Fibroblast of villous mesenchyme (primary cell): ENCODE measurements around the gene SLC30A3. TPM values are rescaled to one million over a fixed set of nuclear protein-coding genes. Genes with fewer than 3 reads are reported as not detected.

Experiments
- DNase-seq: peaks from one replicate; pipeline ENCODE4 v3.0.0-alpha.2; 2010; ENCODE audit warnings: low read depth
- H3K4me3 ChIP-seq: 2 replicates; pipeline ENCODE4 v1.5.1; 2011; ENCODE audit warnings: low read depth, mild to moderate bottlenecking, low read length
- total RNA-seq: library from RNA; depleted of rRNA; stranded (reverse); fragments of >200 nt; gene quantifications from 2 replicates; pipeline ENCODE4 v1.2.3, GENCODE V29; 2012
- TF ChIP-seq, protein P1 (sequence below): IDR thresholded peaks from 2 replicates; pipeline ENCODE4 v1.5.1; 2012; ENCODE audit warnings: low read depth, mild to moderate bottlenecking, low read length; ENCODE audit not compliant: insufficient read depth

SLC30A3 gene
- total RNA-seq, 1 donor, result not detected

DNA sequence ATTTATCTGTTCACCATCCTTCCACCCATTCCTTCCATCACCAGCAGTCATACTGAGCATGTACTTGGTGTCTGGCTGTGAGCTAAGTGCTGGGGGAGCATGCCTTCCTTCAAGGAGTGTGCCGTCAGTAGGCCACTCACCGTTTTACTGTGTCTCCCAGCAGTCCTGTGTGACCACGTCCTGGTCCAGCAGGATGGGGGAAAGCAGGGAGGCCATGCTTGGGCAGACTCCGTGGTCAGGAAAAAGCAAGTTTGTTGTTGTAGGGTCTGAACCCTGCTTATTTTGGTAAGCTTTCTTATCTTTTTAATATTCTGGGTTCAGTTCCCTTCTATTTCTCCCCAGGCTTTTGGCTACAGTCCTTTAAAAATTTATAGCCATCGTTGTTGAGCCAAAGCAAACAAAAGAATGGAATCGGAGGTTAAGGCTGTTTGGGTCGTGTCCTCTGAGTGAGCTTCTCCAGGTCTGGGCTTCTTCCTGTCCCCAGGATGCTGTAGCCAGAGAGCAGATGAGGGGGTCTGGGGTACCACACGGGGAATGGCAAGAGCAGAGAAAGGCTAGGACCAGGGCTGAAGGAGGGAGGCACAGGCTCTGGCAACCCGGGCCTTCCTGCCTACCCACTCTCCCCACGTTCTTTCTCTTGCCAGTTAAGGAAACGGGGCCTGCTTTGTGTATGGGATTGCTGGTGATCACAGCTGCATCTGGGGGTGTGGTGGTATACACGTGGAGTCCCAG lies 13.5 kb downstream of the SLC30A3 start:
- no peak for DNase-seq
- no peak overlapping the region for H3K4me3 ChIP-seq
- TF ChIP-seq, protein P1, sequence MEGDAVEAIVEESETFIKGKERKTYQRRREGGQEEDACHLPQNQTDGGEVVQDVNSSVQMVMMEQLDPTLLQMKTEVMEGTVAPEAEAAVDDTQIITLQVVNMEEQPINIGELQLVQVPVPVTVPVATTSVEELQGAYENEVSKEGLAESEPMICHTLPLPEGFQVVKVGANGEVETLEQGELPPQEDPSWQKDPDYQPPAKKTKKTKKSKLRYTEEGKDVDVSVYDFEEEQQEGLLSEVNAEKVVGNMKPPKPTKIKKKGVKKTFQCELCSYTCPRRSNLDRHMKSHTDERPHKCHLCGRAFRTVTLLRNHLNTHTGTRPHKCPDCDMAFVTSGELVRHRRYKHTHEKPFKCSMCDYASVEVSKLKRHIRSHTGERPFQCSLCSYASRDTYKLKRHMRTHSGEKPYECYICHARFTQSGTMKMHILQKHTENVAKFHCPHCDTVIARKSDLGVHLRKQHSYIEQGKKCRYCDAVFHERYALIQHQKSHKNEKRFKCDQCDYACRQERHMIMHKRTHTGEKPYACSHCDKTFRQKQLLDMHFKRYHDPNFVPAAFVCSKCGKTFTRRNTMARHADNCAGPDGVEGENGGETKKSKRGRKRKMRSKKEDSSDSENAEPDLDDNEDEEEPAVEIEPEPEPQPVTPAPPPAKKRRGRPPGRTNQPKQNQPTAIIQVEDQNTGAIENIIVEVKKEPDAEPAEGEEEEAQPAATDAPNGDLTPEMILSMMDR, result no peak

DNA sequence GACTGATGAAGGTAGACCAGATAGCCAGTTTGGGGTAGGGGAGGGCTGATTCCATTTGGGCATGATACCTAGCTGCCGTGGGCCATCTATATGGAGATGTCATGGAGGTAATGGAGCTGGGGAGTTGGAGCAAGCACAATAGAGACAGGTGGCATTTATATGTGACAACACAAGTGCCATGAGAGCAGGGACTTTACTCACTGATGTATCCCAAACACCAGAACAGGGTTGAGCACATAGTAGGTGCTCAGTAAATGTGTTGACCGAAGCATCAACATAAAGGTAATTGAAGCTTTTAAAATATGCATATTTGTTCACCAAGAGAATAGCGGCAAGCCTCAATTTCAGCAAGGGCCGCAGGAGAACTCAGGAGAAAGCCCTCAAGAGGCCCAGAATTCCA lies 15.0 kb downstream of the SLC30A3 start:
- no peak overlapping the region for H3K4me3 ChIP-seq
- TF ChIP-seq, protein P1, result no peak
- no peak for DNase-seq

DNA sequence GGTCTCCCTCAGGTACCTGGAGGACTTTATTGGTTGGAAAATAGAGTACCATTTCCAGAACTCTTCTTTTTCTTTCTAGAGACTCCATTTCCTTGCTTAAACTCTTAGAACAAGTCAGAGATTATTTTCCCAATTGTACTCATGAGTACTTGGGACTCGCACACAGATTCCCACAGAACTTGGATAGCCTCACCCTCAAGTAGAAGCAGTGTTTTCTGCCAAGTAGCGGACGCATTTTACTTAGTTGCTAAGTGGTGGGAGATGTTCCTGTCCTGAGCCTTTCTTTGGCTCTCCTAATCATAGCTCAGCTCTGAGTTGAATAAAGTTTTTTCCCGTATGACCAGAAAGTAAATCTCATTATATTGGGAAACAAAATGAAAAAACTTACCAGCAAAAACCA lies 17.2 kb downstream of the SLC30A3 start:
- no peak for DNase-seq
- H3K4me3 ChIP-seq, result no peak overlapping the region
- TF ChIP-seq, protein P1, result no peak

DNA sequence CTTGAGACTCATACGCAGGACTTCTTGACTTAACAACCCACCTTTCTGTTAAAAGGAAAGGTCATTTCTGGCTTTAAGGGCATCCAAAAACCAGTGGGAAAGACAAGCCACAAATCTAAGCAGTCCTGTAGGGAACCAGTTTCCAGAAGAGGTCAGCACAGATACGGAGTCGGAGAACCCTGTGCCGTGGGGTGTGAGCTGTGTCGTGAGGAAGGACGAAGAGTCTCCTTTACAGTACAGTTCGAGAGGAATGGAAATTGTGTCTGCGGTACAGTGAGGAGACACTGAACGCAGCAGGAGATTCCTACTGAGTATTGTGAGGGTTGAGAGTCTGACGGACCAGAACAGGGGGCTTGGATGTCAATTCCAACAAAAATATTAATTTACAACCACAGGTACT lies 17.7 kb downstream of the SLC30A3 start:
- no peak overlapping the region for H3K4me3 ChIP-seq
- no peak for DNase-seq
- TF ChIP-seq, protein P1, result no peak

DNA sequence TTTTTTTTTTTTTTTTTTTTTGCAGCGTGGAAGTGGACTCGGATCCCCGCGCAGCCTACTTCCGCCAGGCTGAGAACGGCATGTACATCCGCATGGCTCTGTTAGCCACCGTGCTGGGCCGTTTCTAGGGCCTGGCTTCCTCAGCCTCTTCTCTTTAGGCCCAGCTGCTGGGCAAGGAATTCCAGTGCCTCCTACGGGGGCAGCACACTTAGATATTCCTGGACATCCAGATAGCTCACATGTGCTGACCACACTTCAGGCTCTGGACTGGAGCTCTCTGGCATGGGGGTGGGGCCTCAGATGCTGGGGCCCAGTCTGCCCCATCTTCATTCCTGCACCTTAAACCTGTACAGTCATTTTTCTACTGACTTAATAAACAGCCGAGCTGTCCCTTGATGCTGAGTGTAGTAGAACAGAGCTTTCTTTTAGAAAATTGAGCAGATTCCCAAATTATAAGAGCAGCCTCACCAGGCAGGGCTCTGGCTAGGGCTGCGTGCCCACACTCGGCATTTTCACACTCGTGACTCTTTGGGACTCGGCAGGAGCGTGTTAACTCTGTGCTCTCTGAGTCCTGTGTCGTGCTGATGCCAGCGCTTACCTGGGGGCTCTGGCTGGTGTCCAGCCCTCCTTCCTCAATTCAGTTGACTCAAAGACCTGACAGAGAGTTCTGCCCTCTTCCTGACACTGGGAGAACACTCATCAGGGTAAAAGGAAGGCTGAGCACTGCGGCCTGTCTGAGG lies 19.3 kb downstream of the SLC30A3 start:
- no peak overlapping the region for H3K4me3 ChIP-seq
- TF ChIP-seq, protein P1, result no peak
- no peak for DNase-seq

DNA sequence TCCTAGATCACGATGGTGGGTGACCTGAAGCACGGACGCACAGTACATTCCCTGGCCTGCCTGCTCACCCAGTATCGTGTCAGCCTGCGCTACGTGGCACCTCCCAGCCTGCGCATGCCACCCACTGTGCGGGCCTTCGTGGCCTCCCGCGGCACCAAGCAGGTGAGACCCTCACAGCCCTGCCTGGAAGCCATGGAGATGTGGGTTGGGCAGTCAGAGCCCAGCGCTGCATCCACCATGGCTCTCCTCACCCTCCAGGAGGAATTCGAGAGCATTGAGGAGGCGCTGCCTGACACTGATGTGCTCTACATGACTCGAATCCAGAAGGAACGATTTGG lies 20.3 kb downstream of the SLC30A3 start:
- TF ChIP-seq, protein P1, result no peak
- no peak for DNase-seq
- H3K4me3 ChIP-seq, result no peak overlapping the region
